A549 (cell line): ENCODE results near the gene GLS. TPM values are rescaled to one million over a fixed set of nuclear protein-coding genes. Genes with fewer than 3 reads are reported as not detected.

Experiments
- ATAC-seq, 2 experiments: fragments of 200-7000 bp in 1 of 2; fragments of >200 bp in 1 of 2; cut with Nextera tagmentation in 1 of 2; cut with Tn5 transposase in 1 of 2; 3 replicates each; pipeline versions ENCODE4 v1.8.0 to v1.9.1; 2018 to 2020; ENCODE audit warnings: mild to moderate bottlenecking in 1 of 2, moderate library complexity in 1 of 2
- CTCF ChIA-PET: fragments of 300-600 bp; sonication (Branson Sonifier 250); formaldehyde crosslinking; extraction: SDS; loops from one replicate; lab custom pipeline; 2021; ENCODE audit warnings: antibody characterized with exemption, inconsistent platforms; lab: Yijun Ruan, JAX
- POLR2A ChIA-PET: fragments of 350-600 bp; formaldehyde crosslinking; extraction: SDS; loops from one replicate; lab custom pipeline; 2021; ENCODE audit warnings: antibody characterized with exemption, inconsistent platforms; lab: Yijun Ruan, JAX
- DNase-seq, 2 experiments: peaks; one replicate each; pipeline versions ENCODE4 v3.0.0 to v3.0.0-alpha.2; 2011 to 2016; ENCODE audit warnings: low read depth in 1 of 2, low spot score in 1 of 2
- FAIRE-seq: peaks from 2 replicates; lab custom pipeline; 2011; peaks lifted over from hg19 to GRCh38; lab: Jason Lieb, UNC
- H3K27ac ChIP-seq, 2 experiments: fragments of >200 bp; sonication (Bioruptor Twin); formaldehyde crosslinking; 3 replicates each; pipeline ENCODE4 v1.5.1; 2016 to 2017
- H3K4me1 ChIP-seq: fragments of >200 bp; sonication (Bioruptor Twin); formaldehyde crosslinking; 3 replicates; pipeline ENCODE4 v1.6.1; 2016
- H3K4me2 ChIP-seq: fragments of >200 bp; sonication (Bioruptor Twin); formaldehyde crosslinking; 3 replicates; pipeline ENCODE4 v1.6.1; 2016
- H3K4me3 ChIP-seq: fragments of >200 bp; sonication (Bioruptor Twin); formaldehyde crosslinking; 3 replicates; pipeline ENCODE4 v1.5.1; 2016
- H3K9me3 ChIP-seq: fragments of >200 bp; sonication (Bioruptor Twin); formaldehyde crosslinking; 3 replicates; pipeline ENCODE4 v1.6.1; 2016
- BCL3 ChIP-seq: fragments of >200 bp; sonication (Bioruptor Twin); formaldehyde crosslinking; IDR thresholded peaks from 3 replicates; pipeline ENCODE4 v1.6.1; 2016
- CBX2 ChIP-seq: fragments of 200-600 bp; sonication (generic); IDR thresholded peaks from 2 replicates; pipeline ENCODE4 v1.6.1; 2016; ENCODE audit warnings: low read depth, mild to moderate bottlenecking, borderline replicate concordance
- CEBPB ChIP-seq, 2 experiments: fragments of >200 bp in 1 of 2; sonication (Bioruptor Twin) in 1 of 2; formaldehyde crosslinking in 1 of 2; IDR thresholded peaks; 2 replicates each; pipeline ENCODE4 v1.6.1; 2012 to 2016
- ELK1 ChIP-seq: fragments of 150-350 bp; IDR thresholded peaks from 2 replicates; pipeline ENCODE4 v1.6.1; 2014; ENCODE audit warnings: low read depth, mild to moderate bottlenecking, low read length
- ESRRA ChIP-seq: fragments of 150-350 bp; IDR thresholded peaks from 2 replicates; pipeline ENCODE4 v1.6.1; 2014; ENCODE audit warnings: mild to moderate bottlenecking, low read length, borderline replicate concordance
- FOSL2 ChIP-seq, 2 experiments: fragments of 450-650 bp in 1 of 2; fragments of >200 bp in 1 of 2; sonication (Bioruptor Twin) in 1 of 2; formaldehyde crosslinking; IDR thresholded peaks; 2 replicates each; pipeline versions ENCODE4 v1.5.0 to v1.6.1; 2016 to 2020; ENCODE audit warnings: mild to moderate bottlenecking in 1 of 2, moderate library complexity in 1 of 2
- JUN ChIP-seq, 2 experiments: fragments of >200 bp; sonication (Bioruptor Twin); formaldehyde crosslinking; IDR thresholded peaks; 2 replicates in 1 of 2; 3 replicates in 1 of 2; pipeline ENCODE4 v1.6.1; 2016 to 2017
- NFE2L2 ChIP-seq: fragments of 150-350 bp; conservative IDR thresholded peaks from 2 replicates; pipeline ENCODE4 v1.6.1; 2014; ENCODE audit warnings: low read length
- PHF8 ChIP-seq: fragments of 200-600 bp; sonication (generic); IDR thresholded peaks from 2 replicates; pipeline ENCODE4 v1.6.1; 2016; ENCODE audit warnings: low read depth, mild to moderate bottlenecking, antibody characterized with exemption, moderate library complexity, borderline replicate concordance
- RAD21 ChIP-seq, 2 experiments: fragments of >200 bp in 1 of 2; sonication (Bioruptor Twin) in 1 of 2; formaldehyde crosslinking in 1 of 2; IDR thresholded peaks in 1 of 2; conservative IDR thresholded peaks in 1 of 2; 2 replicates in 1 of 2; 3 replicates in 1 of 2; pipeline ENCODE4 v1.6.1; 2012 to 2018; ENCODE audit warnings: inconsistent platforms in 1 of 2
- RFX5 ChIP-seq: fragments of 450-650 bp; IDR thresholded peaks from 2 replicates; pipeline ENCODE4 v1.7.1; 2014; ENCODE audit warnings: antibody characterized with exemption, mild to moderate bottlenecking, moderate library complexity
- TP53 ChIP-seq: fragments of 250-450 bp; sonication (Bioruptor Pico); IDR thresholded peaks from 2 replicates; pipeline ENCODE4 v1.5.0; 2021; ENCODE audit warnings: mild to moderate bottlenecking, moderate library complexity
- USF2 ChIP-seq: fragments of 450-650 bp; IDR thresholded peaks from 2 replicates; pipeline ENCODE4 v1.6.1; 2014; ENCODE audit warnings: antibody characterized with exemption
- ZC3H11A ChIP-seq: fragments of 450-650 bp; IDR thresholded peaks from 2 replicates; pipeline ENCODE4 v1.6.1; 2014; ENCODE audit warnings: antibody characterized with exemption, mild to moderate bottlenecking
- WGBS: methylation state at CpG from one replicate; pipeline ENCODE4 v1.1.6; 2017; ENCODE audit errors: missing lambda C conversion rate; 5-methylcytosine and 5-hydroxymethylcytosine counted together
- polyA plus RNA-seq, 4 experiments: library from polyadenylated mRNA; depleted of rRNA in 3 of 4; stranded (reverse); fragments of >200 nt; fragmentation: RNase III in 1 of 4; extraction: RNeasy Plus Mini Kit Qiagen cat#74134 plus additional on column Dnase treatment in 1 of 4; gene quantifications; 2 replicates in 3 of 4; 3 replicates in 1 of 4; pipeline ENCODE4 v1.2.3, GENCODE V29; 2011 to 2017

The GLS gene
- polyA plus RNA-seq, 2 of the 4 experiments (the other 2 are of a cell fraction): 269 to 321 TPM

GRCh38 chr2:191006997-191007783, 126.6 kb downstream of the GLS start (continued):
- TF ChIP-seq ZC3H11A (no peak), NFE2L2 (no peak), CBX2 (no peak), ELK1 (no peak), JUN (IDR thresholded peaks at IDR 0.05) (no peak)

GRCh38 chr2:191008286-191008685, 127.7 kb downstream of the GLS start:
- H3K4me2 ChIP-seq: no peak overlapping the region
- no peak for ATAC-seq
- no peak overlapping the region for H3K27ac ChIP-seq
- no peak for TF ChIP-seq CEBPB (IDR thresholded peaks at IDR 0.05)
- no peak for TF ChIP-seq RFX5
- no peak for TF ChIP-seq RAD21 (conservative IDR thresholded peaks at IDR 0.05 in 1 of 2, IDR thresholded peaks at IDR 0.05 in 1 of 2)
- no peak for TF ChIP-seq USF2
- TF ChIP-seq PHF8: no peak
- FAIRE-seq: no peak
- no peak for DNase-seq
- H3K9me3 ChIP-seq: no peaks in the 10 kb centered on the region
- peaks cover 44% of the 10 kb centered on the region for H3K4me1 ChIP-seq
- ChIA-PET POLR2A (no interaction called here), CTCF (interaction anchor here (0.6 to 1.8 kb wide), 4 partner anchors 12 to 43 kb away, joined by 3 to 6 read pairs (median 3); no protein-coding TSS in a partner anchor)
- no peak overlapping the region for H3K4me3 ChIP-seq

GRCh38 chr2:191009541-191010374, 129.1 kb downstream of the GLS start:
- Histone ChIP-seq H3K4me2 (peak overlapping the region; percentile 96), H3K4me3 (0 out of 3 replicates have a peak overlapping the region, but pooled peaks have one; percentile 13), H3K27ac (no peak overlapping the region), H3K4me1 (peaks cover 48% of the 10 kb centered on the region), H3K9me3 (no peaks in the 10 kb centered on the region)
- WGBS: 79% methylated on average over 4 of the region's 4 CpGs
- ChIA-PET POLR2A (no interaction called here), CTCF (no interaction called here)
- no peak for DNase-seq
- TF ChIP-seq JUN (IDR thresholded peaks at IDR 0.05): no peak
- TF ChIP-seq FOSL2 (IDR thresholded peaks at IDR 0.05): no peak
- peak; percentile 50 for TF ChIP-seq FOSL2 (CRISPR knock-in tag; IDR thresholded peaks at IDR 0.05)
- TF ChIP-seq ZC3H11A: no peak
- TF ChIP-seq ESRRA: no peak
- no peak for TF ChIP-seq TP53 (CRISPR knock-in tag)
- TF ChIP-seq BCL3: no peak
- no peak for FAIRE-seq
- ATAC-seq: no peak
